Measurements from ENCODE around the gene AUTS2. TPM values are rescaled to one million over a fixed set of nuclear protein-coding genes. Genes with fewer than 3 reads are reported as not detected.

Gene AUTS2
- total and polyA plus RNA-seq, 7 experiments from 2014 or later = 0.40 to 31.7 (median 4.2) TPM

- peak; percentile 50 for ATAC-seq
- Mint-ChIP-seq H3K4me3 (peak overlapping the region in 4 of 10 donors; percentile 3 to 55 (median 22)), H3K4me1 (peaks cover 0 to 37% (median 14%) of the 10 kb centered on the region in 7 donors), H3K36me3 (no peaks in the 10 kb centered on the region), H3K27me3 (peaks cover 0 to 4% (median 0%) of the 10 kb centered on the region in 5 donors), H3K27ac (peak overlapping the region in 7 of 9 donors; percentile 11 to 84 (median 61)), H3K9me3 (peaks cover 0 to 7% (median 1%) of the 10 kb centered on the region in 11 donors)
- H3K4me1 ChIP-seq (ENCODE audit: control insufficient read depth in 2 of 2, insufficient read depth in 2 of 2, low read length in 2 of 2) = peaks cover 3 to 11% of the 10 kb centered on the region in 2 donors
- DNase-seq = peak in 6 of 9 donors; percentile 16 to 69 (median 36)
- no peak overlapping the region for H3K4me3 ChIP-seq (ENCODE audit: low read length)
- intact Hi-C loops (cut with micrococcal nuclease) = no loop called here
- no peaks in the 10 kb centered on the region for H3K9me3 ChIP-seq (ENCODE audit: control insufficient read depth in 2 of 3, low read length in 3 of 3)
- CTCF ChIA-PET = interaction anchor here (0.6 kb wide), 1 partner anchor 151 kb away, joined by 3 read pairs; no protein-coding TSS in a partner anchor
- H3K27me3 ChIP-seq (ENCODE audit: control insufficient read depth in 2 of 2, insufficient read depth in 2 of 2, low read length in 2 of 2) = no peaks in the 10 kb centered on the region
- no peak overlapping the region for H3K27ac ChIP-seq (ENCODE audit: low read depth, low read length)
- POLR2A ChIA-PET = no interaction called here
- no peaks in the 10 kb centered on the region for H3K36me3 ChIP-seq (ENCODE audit: control insufficient read depth in 2 of 3, insufficient read depth in 3 of 3, low read length in 3 of 3)
Observed at GRCh38 chr7:70307544-70308106, 709.4 kb downstream of the AUTS2 start.

GRCh38 chr7:70312336-70312735 lies 714.1 kb downstream of the AUTS2 start:
- no peaks in the 10 kb centered on the region for H3K27me3 Mint-ChIP-seq
- ChIA-PET CTCF (no interaction called here), POLR2A (no interaction called here)
- H3K27ac Mint-ChIP-seq = peak overlapping the region in 2 of 9 donors; percentile 49 to 62
- peaks cover 0 to 6% (median 0%) of the 10 kb centered on the region in 5 donors for H3K36me3 Mint-ChIP-seq
- DNase-seq = peak in 3 of 9 donors; percentile 19 to 53 (median 33)
- no peaks in the 10 kb centered on the region for H3K9me3 ChIP-seq (ENCODE audit: control insufficient read depth in 2 of 3, low read length in 3 of 3)
- no peaks in the 10 kb centered on the region for H3K36me3 ChIP-seq (ENCODE audit: control insufficient read depth in 2 of 3, insufficient read depth in 3 of 3, low read length in 3 of 3)
- peaks cover 0 to 12% (median 3%) of the 10 kb centered on the region in 11 donors for H3K9me3 Mint-ChIP-seq
- H3K27me3 ChIP-seq (ENCODE audit: control insufficient read depth in 2 of 2, insufficient read depth in 2 of 2, low read length in 2 of 2) = no peaks in the 10 kb centered on the region
- no peak overlapping the region for H3K27ac ChIP-seq (ENCODE audit: low read depth, low read length)
- H3K4me1 Mint-ChIP-seq = peaks cover 3 to 36% (median 14%) of the 10 kb centered on the region in 7 donors
- H3K4me1 ChIP-seq (ENCODE audit: control insufficient read depth in 2 of 2, insufficient read depth in 2 of 2, low read length in 2 of 2) = peaks cover 8 to 11% of the 10 kb centered on the region in 2 donors
- peak overlapping the region in 5 of 10 donors; percentile 24 to 63 (median 34) for H3K4me3 Mint-ChIP-seq
- H3K4me3 ChIP-seq (ENCODE audit: low read length) = no peak overlapping the region
- no peak for ATAC-seq
- intact Hi-C loops (cut with micrococcal nuclease) = no loop called here

- ChIA-PET POLR2A (no interaction called here), CTCF (no interaction called here)
- Mint-ChIP-seq H3K9me3 (peaks cover 0 to 12% (median 2%) of the 10 kb centered on the region in 11 donors), H3K27ac (no peak overlapping the region), H3K27me3 (no peaks in the 10 kb centered on the region), H3K4me3 (no peak overlapping the region), H3K4me1 (peaks cover 3 to 36% (median 14%) of the 10 kb centered on the region in 7 donors), H3K36me3 (peaks cover 0 to 8% (median 0%) of the 10 kb centered on the region in 5 donors)
- Histone ChIP-seq H3K4me3 (ENCODE audit: low read length) (no peak overlapping the region), H3K36me3 (ENCODE audit: control insufficient read depth in 2 of 3, insufficient read depth in 3 of 3, low read length in 3 of 3) (no peaks in the 10 kb centered on the region), H3K9me3 (ENCODE audit: control insufficient read depth in 2 of 3, low read length in 3 of 3) (no peaks in the 10 kb centered on the region), H3K27ac (ENCODE audit: low read depth, low read length) (no peak overlapping the region), H3K27me3 (ENCODE audit: control insufficient read depth in 2 of 2, insufficient read depth in 2 of 2, low read length in 2 of 2) (no peaks in the 10 kb centered on the region), H3K4me1 (ENCODE audit: control insufficient read depth in 2 of 2, insufficient read depth in 2 of 2, low read length in 2 of 2) (peaks cover 7 to 8% of the 10 kb centered on the region in 2 donors)
- intact Hi-C loops (cut with micrococcal nuclease) = no loop called here
- DNase-seq = no peak
- no peak for ATAC-seq
Observed at GRCh38 chr7:70313271-70313670, 715.0 kb downstream of the AUTS2 start.

GRCh38 chr7:70313687-70314086 lies 715.4 kb downstream of the AUTS2 start:
- Histone ChIP-seq H3K27ac (ENCODE audit: low read depth, low read length) (no peak overlapping the region), H3K9me3 (ENCODE audit: control insufficient read depth in 2 of 3, low read length in 3 of 3) (no peaks in the 10 kb centered on the region), H3K27me3 (ENCODE audit: control insufficient read depth in 2 of 2, insufficient read depth in 2 of 2, low read length in 2 of 2) (no peaks in the 10 kb centered on the region), H3K4me3 (ENCODE audit: low read length) (no peak overlapping the region), H3K4me1 (ENCODE audit: control insufficient read depth in 2 of 2, insufficient read depth in 2 of 2, low read length in 2 of 2) (peaks cover 7% of the 10 kb centered on the region in 2 donors), H3K36me3 (ENCODE audit: control insufficient read depth in 2 of 3, insufficient read depth in 3 of 3, low read length in 3 of 3) (no peaks in the 10 kb centered on the region)
- ChIA-PET CTCF (no interaction called here), POLR2A (no interaction called here)
- Mint-ChIP-seq H3K4me1 (peaks cover 3 to 40% (median 18%) of the 10 kb centered on the region in 7 donors), H3K36me3 (peaks cover 0 to 8% (median 0%) of the 10 kb centered on the region in 5 donors), H3K9me3 (peaks cover 0 to 12% (median 2%) of the 10 kb centered on the region in 11 donors), H3K27me3 (no peaks in the 10 kb centered on the region), H3K27ac (no peak overlapping the region), H3K4me3 (no peak overlapping the region)
- DNase-seq (no peak), ATAC-seq (no peak)
- intact Hi-C loops (cut with micrococcal nuclease) = no loop called here

- peaks cover 0 to 12% (median 2%) of the 10 kb centered on the region in 11 donors for H3K9me3 Mint-ChIP-seq
- H3K27me3 Mint-ChIP-seq = no peaks in the 10 kb centered on the region
- DNase-seq (no peak), ATAC-seq (no peak)
- H3K4me1 ChIP-seq (ENCODE audit: control insufficient read depth in 2 of 2, insufficient read depth in 2 of 2, low read length in 2 of 2) = peaks cover 7% of the 10 kb centered on the region in 2 donors
- H3K27me3 ChIP-seq (ENCODE audit: control insufficient read depth in 2 of 2, insufficient read depth in 2 of 2, low read length in 2 of 2) = no peaks in the 10 kb centered on the region
- H3K27ac Mint-ChIP-seq = no peak overlapping the region
- H3K4me3 ChIP-seq (ENCODE audit: low read length) = no peak overlapping the region
- no peak overlapping the region for H3K4me3 Mint-ChIP-seq
- no peak overlapping the region for H3K27ac ChIP-seq (ENCODE audit: low read depth, low read length)
- peaks cover 3 to 42% (median 20%) of the 10 kb centered on the region in 7 donors for H3K4me1 Mint-ChIP-seq
- H3K36me3 Mint-ChIP-seq = peaks cover 0 to 8% (median 0%) of the 10 kb centered on the region in 5 donors
- no peaks in the 10 kb centered on the region for H3K9me3 ChIP-seq (ENCODE audit: control insufficient read depth in 2 of 3, low read length in 3 of 3)
- ChIA-PET CTCF (no interaction called here), POLR2A (no interaction called here)
- H3K36me3 ChIP-seq (ENCODE audit: control insufficient read depth in 2 of 3, insufficient read depth in 3 of 3, low read length in 3 of 3) = no peaks in the 10 kb centered on the region
- intact Hi-C loops (cut with micrococcal nuclease) = no loop called here
Observed at GRCh38 chr7:70314221-70314620, 715.9 kb downstream of the AUTS2 start.

- Mint-ChIP-seq H3K27me3 (no peaks in the 10 kb centered on the region), H3K27ac (peak overlapping the region in 3 of 9 donors; percentile 52 to 74 (median 70)), H3K4me1 (peaks cover 3 to 37% (median 20%) of the 10 kb centered on the region in 7 donors), H3K9me3 (peaks cover 0 to 12% (median 0%) of the 10 kb centered on the region in 11 donors), H3K4me3 (peak overlapping the region in 5 of 10 donors; percentile 21 to 48 (median 44)), H3K36me3 (peaks cover 0 to 8% (median 0%) of the 10 kb centered on the region in 5 donors)
- no peaks in the 10 kb centered on the region for H3K36me3 ChIP-seq (ENCODE audit: control insufficient read depth in 2 of 3, insufficient read depth in 3 of 3, low read length in 3 of 3)
- intact Hi-C loops (cut with micrococcal nuclease) = no loop called here
- ChIA-PET CTCF (no interaction called here), POLR2A (no interaction called here)
- peaks cover 0 to 7% of the 10 kb centered on the region in 2 donors for H3K4me1 ChIP-seq (ENCODE audit: control insufficient read depth in 2 of 2, insufficient read depth in 2 of 2, low read length in 2 of 2)
- H3K27ac ChIP-seq (ENCODE audit: low read depth, low read length) = no peak overlapping the region
- H3K4me3 ChIP-seq (ENCODE audit: low read length) = no peak overlapping the region
- no peaks in the 10 kb centered on the region for H3K27me3 ChIP-seq (ENCODE audit: control insufficient read depth in 2 of 2, insufficient read depth in 2 of 2, low read length in 2 of 2)
- ATAC-seq = no peak
- no peaks in the 10 kb centered on the region for H3K9me3 ChIP-seq (ENCODE audit: control insufficient read depth in 2 of 3, low read length in 3 of 3)
- peak in 5 of 9 donors; percentile 10 to 53 (median 35) for DNase-seq
Observed at GRCh38 chr7:70316745-70317144, 718.5 kb downstream of the AUTS2 start.

GRCh38 chr7:70317356-70317755 lies 719.1 kb downstream of the AUTS2 start:
- peaks cover under 1 to 32% (median 19%) of the 10 kb centered on the region in 7 donors for H3K4me1 Mint-ChIP-seq
- DNase-seq (no peak), ATAC-seq (no peak)
- no peaks in the 10 kb centered on the region for H3K36me3 ChIP-seq (ENCODE audit: control insufficient read depth in 2 of 3, insufficient read depth in 3 of 3, low read length in 3 of 3)
- peaks cover 0 to 7% of the 10 kb centered on the region in 2 donors for H3K4me1 ChIP-seq (ENCODE audit: control insufficient read depth in 2 of 2, insufficient read depth in 2 of 2, low read length in 2 of 2)
- peaks cover 0 to 8% (median 0%) of the 10 kb centered on the region in 5 donors for H3K36me3 Mint-ChIP-seq
- H3K9me3 ChIP-seq (ENCODE audit: control insufficient read depth in 2 of 3, low read length in 3 of 3) = no peaks in the 10 kb centered on the region
- no peaks in the 10 kb centered on the region for H3K27me3 ChIP-seq (ENCODE audit: control insufficient read depth in 2 of 2, insufficient read depth in 2 of 2, low read length in 2 of 2)
- ChIA-PET POLR2A (no interaction called here), CTCF (no interaction called here)
- intact Hi-C loops (cut with micrococcal nuclease) = no loop called here
- no peak overlapping the region for H3K27ac Mint-ChIP-seq
- H3K27me3 Mint-ChIP-seq = no peaks in the 10 kb centered on the region
- H3K9me3 Mint-ChIP-seq = peaks cover 0 to 12% (median 0%) of the 10 kb centered on the region in 11 donors
- H3K4me3 ChIP-seq (ENCODE audit: low read length) = no peak overlapping the region
- peak overlapping the region in 2 of 10 donors; percentile 44 to 48 for H3K4me3 Mint-ChIP-seq
- no peak overlapping the region for H3K27ac ChIP-seq (ENCODE audit: low read depth, low read length)

Data from naive thymus-derived CD4-positive, alpha-beta T cell (primary cell).